LNCaP clone FGC (cell line): ENCODE measurements around the gene R3HDM1.

Experiments used
- DNase-seq: peaks from one replicate; pipeline ENCODE4 v3.0.0-alpha.2; 2011; ENCODE audit warnings: low read depth
- H3K4me3 ChIP-seq: 2 replicates; pipeline ENCODE4 v1.5.1; 2011; ENCODE audit warnings: mild to moderate bottlenecking, low read depth, low read length, control low read depth
- TF ChIP-seq, protein P1 (sequence below): IDR thresholded peaks from 2 replicates; pipeline ENCODE4 v1.5.1; 2012; ENCODE audit warnings: mild to moderate bottlenecking; ENCODE audit not compliant: control insufficient read depth, insufficient read depth; ENCODE audit errors: extremely low read depth

The R3HDM1 gene

DNA sequence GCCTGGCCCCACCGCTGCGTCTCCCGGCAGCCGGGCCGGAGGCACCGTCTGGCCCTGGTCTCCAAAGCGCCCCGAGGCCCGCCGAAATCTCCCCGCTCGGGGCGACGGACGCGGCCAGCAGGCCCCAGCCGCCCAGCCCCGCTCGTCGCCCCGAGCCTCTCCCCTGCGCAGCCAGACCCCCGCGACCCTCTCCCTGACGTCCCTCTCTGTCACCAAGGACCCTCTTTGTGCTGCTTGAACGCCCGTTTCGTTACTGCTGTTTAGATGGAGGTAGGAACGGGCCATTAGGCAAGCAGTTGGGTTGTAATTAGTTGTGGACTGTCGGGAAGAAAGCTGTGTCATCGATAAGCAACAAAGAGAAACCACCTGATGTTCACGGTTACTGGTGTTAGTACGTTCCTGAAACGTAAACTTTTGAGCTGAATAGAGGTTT, 211.1 kb downstream of the R3HDM1 start:
- DNase-seq, result peak; percentile 17
- peak overlapping the region; percentile 89 for H3K4me3 ChIP-seq
- TF ChIP-seq, protein P1, sequence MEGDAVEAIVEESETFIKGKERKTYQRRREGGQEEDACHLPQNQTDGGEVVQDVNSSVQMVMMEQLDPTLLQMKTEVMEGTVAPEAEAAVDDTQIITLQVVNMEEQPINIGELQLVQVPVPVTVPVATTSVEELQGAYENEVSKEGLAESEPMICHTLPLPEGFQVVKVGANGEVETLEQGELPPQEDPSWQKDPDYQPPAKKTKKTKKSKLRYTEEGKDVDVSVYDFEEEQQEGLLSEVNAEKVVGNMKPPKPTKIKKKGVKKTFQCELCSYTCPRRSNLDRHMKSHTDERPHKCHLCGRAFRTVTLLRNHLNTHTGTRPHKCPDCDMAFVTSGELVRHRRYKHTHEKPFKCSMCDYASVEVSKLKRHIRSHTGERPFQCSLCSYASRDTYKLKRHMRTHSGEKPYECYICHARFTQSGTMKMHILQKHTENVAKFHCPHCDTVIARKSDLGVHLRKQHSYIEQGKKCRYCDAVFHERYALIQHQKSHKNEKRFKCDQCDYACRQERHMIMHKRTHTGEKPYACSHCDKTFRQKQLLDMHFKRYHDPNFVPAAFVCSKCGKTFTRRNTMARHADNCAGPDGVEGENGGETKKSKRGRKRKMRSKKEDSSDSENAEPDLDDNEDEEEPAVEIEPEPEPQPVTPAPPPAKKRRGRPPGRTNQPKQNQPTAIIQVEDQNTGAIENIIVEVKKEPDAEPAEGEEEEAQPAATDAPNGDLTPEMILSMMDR, result no peak

DNA sequence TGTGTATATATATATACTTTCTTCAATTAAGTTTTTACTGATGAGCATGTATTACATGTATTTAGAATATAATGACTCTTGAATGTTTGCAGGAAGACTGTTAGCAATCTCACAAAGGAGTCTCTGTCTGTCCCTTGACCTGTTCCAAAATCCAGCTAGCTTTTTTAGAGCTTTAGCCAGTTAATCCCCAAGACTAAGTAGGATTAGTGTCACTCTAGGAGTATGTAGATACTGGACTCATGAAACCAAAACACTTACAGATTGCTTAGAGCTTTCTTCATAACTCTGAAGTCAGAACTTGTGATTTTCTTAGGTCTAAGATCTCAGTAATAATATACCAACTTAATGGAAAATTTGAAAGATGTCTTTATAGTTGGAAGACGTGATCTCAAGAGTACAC, 212.6 kb downstream of the R3HDM1 start:
- H3K4me3 ChIP-seq, result peak overlapping the region; percentile 89; the same call in 1 of the 2 replicates
- TF ChIP-seq, protein P1, result no peak

DNA sequence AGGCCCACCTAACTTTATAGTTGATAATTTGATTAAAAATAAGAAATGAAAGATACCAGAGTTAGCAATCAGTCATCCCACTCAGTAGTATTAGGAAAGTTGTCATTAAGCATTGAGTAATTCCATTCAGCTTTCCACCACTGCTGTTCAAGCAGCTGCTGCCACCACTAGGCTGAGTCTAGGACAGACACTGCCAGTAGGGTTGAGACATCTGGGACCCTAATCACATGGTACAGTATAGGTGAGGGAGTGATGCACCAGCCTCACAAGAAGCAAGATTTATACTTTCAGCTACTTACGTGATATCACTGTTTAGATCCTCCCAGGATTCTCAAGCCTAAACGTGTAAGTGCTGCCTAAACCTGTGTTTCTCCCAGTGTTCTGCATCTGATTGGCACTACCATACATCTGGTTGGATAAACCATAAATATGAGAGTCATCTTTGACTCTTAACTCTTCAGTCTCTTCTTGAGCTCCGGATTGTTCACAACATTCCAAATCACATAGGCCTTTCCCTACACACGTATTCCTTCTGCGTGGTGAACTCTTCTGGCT, 213.6 kb downstream of the R3HDM1 start:
- DNase-seq, result no peak
- TF ChIP-seq, protein P1, result 0 out of 2 replicates have a peak, but pooled peaks have one; percentile 17
- H3K4me3 ChIP-seq, result no peak overlapping the region

More for the DNA sequence above, 212.6 kb downstream of the R3HDM1 start:
- DNase-seq, result no peak

DNA sequence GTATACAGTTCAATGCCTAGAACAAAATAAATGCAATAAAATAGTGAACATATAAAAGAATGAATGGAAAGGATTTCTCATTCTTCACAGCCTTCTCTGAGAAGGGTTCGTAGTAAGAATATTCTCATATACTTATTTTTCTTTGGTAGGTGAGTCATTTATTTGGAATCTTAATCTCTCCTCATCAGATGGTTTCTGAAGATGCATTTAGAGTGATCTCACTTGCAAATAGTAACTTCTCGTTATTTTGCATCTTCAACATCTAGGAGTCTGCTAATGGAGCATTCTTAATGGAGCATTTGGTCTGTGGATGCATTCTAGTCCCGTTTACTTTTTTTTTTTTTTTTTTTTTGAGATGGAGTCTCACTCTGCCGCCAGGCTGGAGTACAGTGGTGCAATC, 214.3 kb downstream of the R3HDM1 start:
- no peak overlapping the region for H3K4me3 ChIP-seq
- TF ChIP-seq, protein P1, result no peak
- DNase-seq, result no peak

DNA sequence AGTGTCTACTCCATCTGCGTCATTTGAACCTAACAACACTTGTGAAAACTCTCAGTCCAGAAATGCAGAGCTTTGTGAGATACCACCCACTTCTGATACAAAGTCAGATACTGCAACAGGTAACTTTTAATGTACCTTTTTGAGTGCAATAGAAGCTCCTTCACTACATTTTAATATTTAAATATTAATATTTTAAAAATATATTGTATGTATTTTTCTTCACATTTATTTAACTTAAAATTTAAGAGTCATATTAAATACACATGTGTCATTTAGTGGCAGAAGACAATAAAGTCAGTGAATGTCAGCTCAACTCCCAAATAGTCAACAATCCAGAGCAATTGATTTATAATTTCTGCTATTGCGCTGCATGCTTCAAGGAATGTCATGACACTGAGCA, 224.3 kb downstream of the R3HDM1 start:
- TF ChIP-seq, protein P1, result no peak
- no peak overlapping the region for H3K4me3 ChIP-seq
- DNase-seq, result no peak

DNA sequence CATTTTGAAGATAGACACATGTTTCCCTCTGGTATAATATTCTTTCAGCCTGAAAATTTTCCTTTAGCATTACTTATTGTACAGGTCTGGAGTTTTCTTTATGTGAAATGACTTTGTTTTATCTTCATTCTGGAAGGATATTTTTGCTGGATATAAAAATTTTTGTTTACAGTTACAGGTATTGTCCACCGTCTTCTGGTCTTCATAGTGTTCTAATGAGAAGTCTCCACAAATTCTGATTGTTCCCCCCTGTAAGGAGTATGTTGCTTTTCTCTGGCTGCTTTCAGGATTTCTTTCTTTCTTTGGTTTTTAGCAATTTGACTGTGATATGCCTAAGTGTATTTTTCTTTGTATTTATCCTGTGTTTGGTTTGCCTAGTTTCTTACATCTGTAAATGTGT, 225.4 kb downstream of the R3HDM1 start:
- no peak overlapping the region for H3K4me3 ChIP-seq
- no peak for DNase-seq
- TF ChIP-seq, protein P1, result no peak

DNA sequence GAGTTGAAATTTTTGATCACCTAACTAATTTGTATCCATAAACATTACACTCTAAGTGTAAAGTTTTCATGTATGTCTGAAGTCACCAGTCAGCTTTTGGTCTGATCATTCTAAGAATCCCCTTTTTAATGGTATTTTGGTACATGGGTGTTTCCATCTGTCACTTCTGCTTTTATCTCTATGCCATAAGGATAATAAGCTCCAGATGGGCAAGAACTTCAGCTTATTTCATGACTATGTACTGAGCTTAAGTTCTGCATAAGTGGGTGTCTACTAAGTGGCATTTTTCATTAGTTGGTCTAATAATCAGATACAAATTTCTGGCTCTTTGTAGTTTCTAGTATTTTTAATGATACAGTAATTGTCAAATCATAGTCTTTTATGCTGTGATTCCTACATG, 230.7 kb downstream of the R3HDM1 start:
- TF ChIP-seq, protein P1, result no peak
- DNase-seq, result no peak

More for the DNA sequence above, 230.7 kb downstream of the R3HDM1 start:
- no peak overlapping the region for H3K4me3 ChIP-seq
